Hepatocyte (in vitro differentiated cells): ENCODE results near the gene RFX4. TPM values are rescaled to one million over a fixed set of nuclear protein-coding genes. Genes with fewer than 3 reads are reported as not detected.

Experiments used
- DNase-seq: peaks from one replicate; pipeline ENCODE4 v3.0.0-alpha.2; 2016; ENCODE audit warnings: low spot score
- H2AFZ ChIP-seq: fragments of 200-600 bp; sonication (generic); 2 replicates; pipeline ENCODE4 v1.6.0; 2016; ENCODE audit warnings: antibody characterized with exemption, mild to moderate bottlenecking
- H3K27ac ChIP-seq: fragments of 200-600 bp; sonication (generic); 2 replicates; pipeline ENCODE4 v1.5.1; 2016; ENCODE audit warnings: mild to moderate bottlenecking
- H3K27me3 ChIP-seq: fragments of 200-600 bp; sonication (generic); 2 replicates; pipeline ENCODE4 v1.6.1; 2016
- H3K36me3 ChIP-seq: fragments of 200-600 bp; sonication (generic); replicated peaks from 2 replicates; pipeline ENCODE4 v1.5.1; 2016; ENCODE audit warnings: low read depth; ENCODE audit not compliant: insufficient read depth
- H3K4me1 ChIP-seq: fragments of 200-600 bp; sonication (generic); 2 replicates; pipeline ENCODE4 v1.5.1; 2016; ENCODE audit warnings: mild to moderate bottlenecking, moderate library complexity; ENCODE audit not compliant: insufficient read depth
- H3K4me2 ChIP-seq: fragments of 200-600 bp; sonication (generic); 2 replicates; pipeline ENCODE4 v1.6.0; 2016
- H3K4me3 ChIP-seq: fragments of 200-600 bp; sonication (generic); 2 replicates; pipeline ENCODE4 v1.5.1; 2016; ENCODE audit warnings: mild to moderate bottlenecking
- H3K79me2 ChIP-seq: fragments of 200-600 bp; sonication (generic); 2 replicates; pipeline ENCODE4 v1.6.0; 2017; ENCODE audit warnings: mild to moderate bottlenecking
- H3K9me2 ChIP-seq: fragments of 200-600 bp; sonication (generic); replicated peaks from 2 replicates; pipeline ENCODE4 v1.6.0; 2017; ENCODE audit warnings: mild to moderate bottlenecking; ENCODE audit not compliant: insufficient read depth
- H3K9me3 ChIP-seq: fragments of 200-600 bp; sonication (generic); 2 replicates; pipeline ENCODE4 v1.5.1; 2016; ENCODE audit warnings: low read depth, mild to moderate bottlenecking
- H4K20me1 ChIP-seq: fragments of 200-600 bp; sonication (generic); 2 replicates; pipeline ENCODE4 v1.6.0; 2016; ENCODE audit warnings: mild to moderate bottlenecking; ENCODE audit not compliant: insufficient read depth, poor library complexity, severe bottlenecking
- EZH2 ChIP-seq: fragments of 200-600 bp; sonication (generic); IDR thresholded peaks from 2 replicates; pipeline ENCODE4 v1.6.1; 2016; ENCODE audit warnings: antibody characterized with exemption, mild to moderate bottlenecking, borderline replicate concordance
- EZH2phosphoT487 ChIP-seq: fragments of 200-600 bp; sonication (generic); IDR thresholded peaks from one replicate; pipeline ENCODE4 v1.6.1; 2018; ENCODE audit warnings: antibody characterized with exemption, mild to moderate bottlenecking, low read depth, moderate library complexity; ENCODE audit not compliant: unreplicated experiment, severe bottlenecking
- WGBS: methylation state at CpG from one replicate; pipeline ENCODE4 v1.1.6; 2016; ENCODE audit warnings: low lambda C conversion rate; ENCODE audit errors: missing lambda C conversion rate; 5-methylcytosine and 5-hydroxymethylcytosine counted together
- polyA plus RNA-seq: library from polyadenylated mRNA; unstranded; fragments of >200 nt; fragmentation: Nextera tagmentation; extraction: Ambion mirVana; gene quantifications from 2 replicates; pipeline ENCODE4 v1.2.1, GENCODE V29; 2016
- total RNA-seq: library from RNA; depleted of rRNA; stranded (reverse); fragments of >200 nt; gene quantifications from 2 replicates; pipeline ENCODE4 v1.2.3, GENCODE V29; 2014
- TF ChIP-seq, protein P1 (sequence below): fragments of 200-600 bp; sonication (generic); IDR thresholded peaks from 2 replicates; pipeline ENCODE4 v1.5.1; 2016; ENCODE audit warnings: antibody characterized with exemption, mild to moderate bottlenecking; ENCODE audit not compliant: poor library complexity

Gene RFX4
- total and polyA plus RNA-seq, 2 experiments from 2014 or later, result not detected

DNA sequence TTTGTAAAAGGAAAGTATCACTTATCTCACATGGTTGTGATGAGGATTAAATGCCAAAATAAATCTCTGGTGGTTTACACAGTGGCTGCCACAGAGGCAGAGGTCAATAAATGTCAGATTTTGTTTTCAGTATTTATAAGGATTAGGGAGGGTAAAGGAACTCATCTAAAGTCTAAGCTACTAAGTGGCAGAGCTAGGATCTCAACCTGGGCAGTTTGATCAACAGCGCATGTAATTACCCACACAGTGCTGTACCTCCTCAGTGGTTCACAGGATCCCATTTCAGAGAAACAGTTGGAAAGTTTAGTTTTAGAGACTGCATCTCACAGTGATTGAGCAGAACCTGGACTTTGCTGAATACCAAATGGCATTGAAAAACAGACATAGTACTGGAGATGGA lies 146.8 kb downstream of the RFX4 start:
- Histone ChIP-seq H3K9me3 (no peaks in the 10 kb centered on the region), H3K27me3 (no peaks in the 10 kb centered on the region), H3K4me1 (no peaks in the 10 kb centered on the region), H3K9me2 (no peaks in the 10 kb centered on the region), H3K4me3 (no peak overlapping the region), H3K79me2 (no peaks in the 10 kb centered on the region), H3K4me2 (no peak overlapping the region), H4K20me1 (no peaks in the 10 kb centered on the region), H2AFZ (no peak overlapping the region), H3K27ac (no peak overlapping the region), H3K36me3 (no peaks in the 10 kb centered on the region)
- no peak for DNase-seq
- WGBS, result 100% methylated on average over 1 of the region's 1 CpG
- TF ChIP-seq, protein P1, sequence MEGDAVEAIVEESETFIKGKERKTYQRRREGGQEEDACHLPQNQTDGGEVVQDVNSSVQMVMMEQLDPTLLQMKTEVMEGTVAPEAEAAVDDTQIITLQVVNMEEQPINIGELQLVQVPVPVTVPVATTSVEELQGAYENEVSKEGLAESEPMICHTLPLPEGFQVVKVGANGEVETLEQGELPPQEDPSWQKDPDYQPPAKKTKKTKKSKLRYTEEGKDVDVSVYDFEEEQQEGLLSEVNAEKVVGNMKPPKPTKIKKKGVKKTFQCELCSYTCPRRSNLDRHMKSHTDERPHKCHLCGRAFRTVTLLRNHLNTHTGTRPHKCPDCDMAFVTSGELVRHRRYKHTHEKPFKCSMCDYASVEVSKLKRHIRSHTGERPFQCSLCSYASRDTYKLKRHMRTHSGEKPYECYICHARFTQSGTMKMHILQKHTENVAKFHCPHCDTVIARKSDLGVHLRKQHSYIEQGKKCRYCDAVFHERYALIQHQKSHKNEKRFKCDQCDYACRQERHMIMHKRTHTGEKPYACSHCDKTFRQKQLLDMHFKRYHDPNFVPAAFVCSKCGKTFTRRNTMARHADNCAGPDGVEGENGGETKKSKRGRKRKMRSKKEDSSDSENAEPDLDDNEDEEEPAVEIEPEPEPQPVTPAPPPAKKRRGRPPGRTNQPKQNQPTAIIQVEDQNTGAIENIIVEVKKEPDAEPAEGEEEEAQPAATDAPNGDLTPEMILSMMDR, result no peak
- TF ChIP-seq EZH2, result no peak
- no peak for TF ChIP-seq EZH2phosphoT487

DNA sequence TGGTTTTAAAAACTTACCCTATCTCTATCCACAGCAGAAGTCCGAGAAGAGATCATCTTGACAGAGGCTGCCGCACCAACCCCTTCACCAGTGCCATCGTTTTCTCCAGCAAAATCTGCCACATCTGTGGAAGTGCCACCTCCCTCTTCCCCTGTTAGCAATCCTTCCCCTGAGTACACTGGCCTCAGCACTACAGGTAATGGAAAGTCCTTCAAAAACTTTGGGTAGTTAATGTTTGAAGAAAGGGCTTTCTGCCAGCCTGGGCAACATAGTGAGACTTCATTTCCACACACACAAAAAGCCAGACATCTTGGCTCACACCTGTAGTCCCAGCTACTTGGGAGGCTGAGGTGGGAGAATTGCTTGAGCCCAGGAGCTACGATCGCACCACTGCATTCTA lies 150.1 kb downstream of the RFX4 start:
- no peak for DNase-seq
- Histone ChIP-seq H4K20me1 (no peaks in the 10 kb centered on the region), H3K4me3 (no peak overlapping the region), H3K79me2 (no peaks in the 10 kb centered on the region), H3K36me3 (no peaks in the 10 kb centered on the region), H3K27me3 (peaks cover 5% of the 10 kb centered on the region), H3K9me3 (no peaks in the 10 kb centered on the region), H2AFZ (no peak overlapping the region), H3K9me2 (no peaks in the 10 kb centered on the region), H3K27ac (no peak overlapping the region), H3K4me2 (no peak overlapping the region), H3K4me1 (no peaks in the 10 kb centered on the region)
- 93% methylated on average over 5 of the region's 5 CpGs for WGBS
- no peak for TF ChIP-seq EZH2phosphoT487
- TF ChIP-seq, protein P1, result no peak

DNA sequence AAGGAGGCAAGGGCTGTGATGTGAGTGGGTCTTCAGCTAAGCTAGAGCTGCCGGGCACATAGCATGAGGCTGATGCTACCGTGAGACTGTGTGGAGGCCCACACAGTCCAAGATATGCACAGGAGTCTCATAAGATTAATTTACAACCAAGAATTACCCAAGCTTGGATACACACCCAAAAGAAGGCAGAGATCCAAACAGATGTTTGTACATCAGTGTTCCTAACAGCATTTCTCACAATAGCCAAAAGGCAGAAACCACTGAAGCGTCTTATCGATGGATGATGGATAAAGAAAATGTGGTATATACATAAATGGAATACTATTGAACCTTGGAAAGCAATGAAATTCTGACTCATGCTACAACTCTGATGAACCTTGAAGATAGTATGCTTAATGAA lies 150.9 kb downstream of the RFX4 start:
- Histone ChIP-seq H3K4me2 (no peak overlapping the region), H3K27ac (no peak overlapping the region), H3K79me2 (no peaks in the 10 kb centered on the region), H3K9me2 (no peaks in the 10 kb centered on the region), H3K36me3 (no peaks in the 10 kb centered on the region), H3K4me3 (no peak overlapping the region), H3K4me1 (no peaks in the 10 kb centered on the region), H3K27me3 (peaks cover 5% of the 10 kb centered on the region), H3K9me3 (no peaks in the 10 kb centered on the region), H2AFZ (no peak overlapping the region), H4K20me1 (no peaks in the 10 kb centered on the region)
- 85% methylated on average over 4 of the region's 4 CpGs for WGBS
- DNase-seq, result no peak
- TF ChIP-seq, protein P1, result no peak
- TF ChIP-seq EZH2, result no peak
- TF ChIP-seq EZH2phosphoT487, result no peak
